ENCODE data around the gene DRGX.

The DRGX gene

GRCh38 chr10:49332333-49332732 is 63.6 kb downstream of the DRGX start:
- DNase-seq (ENCODE audit: low read depth) = no peak
- H3K4me3 ChIP-seq (ENCODE audit: low read length) = no peak overlapping the region
- TF ChIP-seq CTCF (conservative IDR thresholded peaks at IDR 0.05; ENCODE audit: low read depth, low read length) = no peak

- no peak for DNase-seq (ENCODE audit: low read depth)
- no peak overlapping the region for H3K4me3 ChIP-seq (ENCODE audit: low read length)
- TF ChIP-seq CTCF (conservative IDR thresholded peaks at IDR 0.05; ENCODE audit: low read depth, low read length) = no peak
These were observed 64.5 kb downstream of the DRGX start for GRCh38 chr10:49331431-49331830.

- no peak for TF ChIP-seq CTCF (conservative IDR thresholded peaks at IDR 0.05; ENCODE audit: low read depth, low read length)
- DNase-seq (ENCODE audit: low read depth) = no peak
- no peak overlapping the region for H3K4me3 ChIP-seq (ENCODE audit: low read length)
These were observed 65.7 kb downstream of the DRGX start for GRCh38 chr10:49330127-49330665.

- no peak for TF ChIP-seq CTCF (conservative IDR thresholded peaks at IDR 0.05; ENCODE audit: low read depth, low read length)
- no peak overlapping the region for H3K4me3 ChIP-seq (ENCODE audit: low read length)
- no peak for DNase-seq (ENCODE audit: low read depth)
These were observed 66.8 kb downstream of the DRGX start for GRCh38 chr10:49329146-49329505.

- DNase-seq (ENCODE audit: low read depth) = no peak
- TF ChIP-seq CTCF (conservative IDR thresholded peaks at IDR 0.05; ENCODE audit: low read depth, low read length) = no peak
These were observed 67.3 kb downstream of the DRGX start for GRCh38 chr10:49328401-49329145.

GRCh38 chr10:49327036-49327813 is 68.7 kb downstream of the DRGX start:
- H3K4me3 ChIP-seq (ENCODE audit: low read length) = no peak overlapping the region
- no peak for TF ChIP-seq CTCF (conservative IDR thresholded peaks at IDR 0.05; ENCODE audit: low read depth, low read length)
- no peak for DNase-seq (ENCODE audit: low read depth)

More at GRCh38 chr10:49328401-49329145, 67.3 kb downstream of the DRGX start:
- no peak overlapping the region for H3K4me3 ChIP-seq (ENCODE audit: low read length)
